IMR-90 (cell line): ENCODE measurements around the gene SH2B3.

ENCODE experiments used
- CTCF ChIP-seq: conservative IDR thresholded peaks from 2 replicates; pipeline ENCODE4 v1.5.1; 2012; ENCODE audit warnings: mild to moderate bottlenecking, low read depth, low read length, improper control_type of control experiment
- NFE2L2 ChIP-seq: fragments of 150-350 bp; IDR thresholded peaks from 2 replicates; pipeline ENCODE4 v1.6.1; 2016; ENCODE audit warnings: low read depth, mild to moderate bottlenecking, low read length
- POLR2A ChIP-seq: IDR thresholded peaks from 2 replicates; pipeline ENCODE4 v1.6.1; 2012; ENCODE audit warnings: mild to moderate bottlenecking, low read depth, low read length

- TF ChIP-seq POLR2A (no peak), CTCF (no peak), NFE2L2 (peak; percentile 65; the same call in 1 of the 2 replicates)
Measured at GRCh38 chr12:111437816-111438454, 32.2 kb downstream of the SH2B3 start.
